ENCODE data around the gene CBFA2T3. TPM values are rescaled to one million over a fixed set of nuclear protein-coding genes. Genes with fewer than 3 reads are reported as not detected.

The CBFA2T3 gene
- total and polyA plus RNA-seq, 9 donors: 0.53 to 2.8 (median 1.2) TPM; not detected in 1

DNA sequence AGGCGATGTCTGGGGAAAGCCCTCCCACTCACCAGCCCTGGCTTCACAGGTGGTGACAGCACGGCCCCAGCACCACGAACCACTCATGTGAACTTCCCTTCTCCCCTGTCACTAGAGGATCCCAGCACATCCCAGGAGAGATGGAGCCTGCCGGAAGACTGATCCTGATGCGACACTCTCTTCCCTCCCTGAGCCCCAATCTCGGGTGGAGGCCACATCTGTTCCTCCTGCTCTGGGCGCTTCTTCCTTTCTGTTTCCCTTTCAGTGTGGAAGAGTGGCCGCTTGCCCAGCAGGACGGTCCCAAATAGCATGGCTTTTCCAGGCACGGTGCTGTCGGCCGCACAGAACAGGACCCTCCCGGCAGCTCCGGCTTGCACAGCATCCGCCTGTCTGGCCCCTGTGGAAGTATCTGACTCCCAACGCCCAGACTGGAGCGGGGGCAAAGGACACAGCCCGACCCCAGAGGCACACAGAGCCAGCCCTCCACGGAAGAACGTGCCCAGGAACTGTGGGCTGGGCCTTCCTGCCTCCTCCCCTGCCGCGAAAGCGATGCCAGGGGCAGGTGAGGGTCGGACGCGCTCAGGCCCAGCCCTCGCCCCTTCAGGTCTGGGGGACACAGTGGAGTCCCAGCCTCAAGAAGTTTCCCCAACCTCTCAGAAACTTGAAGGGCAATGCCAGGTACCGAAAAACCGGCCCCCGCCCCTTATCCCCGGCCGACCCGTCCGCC, 37.6 kb downstream of the CBFA2T3 start:
- no peak overlapping the region for H3K27ac ChIP-seq
- TF ChIP-seq EP300 (IDR thresholded peaks at IDR 0.05): no peak
- TF ChIP-seq, protein P1, sequence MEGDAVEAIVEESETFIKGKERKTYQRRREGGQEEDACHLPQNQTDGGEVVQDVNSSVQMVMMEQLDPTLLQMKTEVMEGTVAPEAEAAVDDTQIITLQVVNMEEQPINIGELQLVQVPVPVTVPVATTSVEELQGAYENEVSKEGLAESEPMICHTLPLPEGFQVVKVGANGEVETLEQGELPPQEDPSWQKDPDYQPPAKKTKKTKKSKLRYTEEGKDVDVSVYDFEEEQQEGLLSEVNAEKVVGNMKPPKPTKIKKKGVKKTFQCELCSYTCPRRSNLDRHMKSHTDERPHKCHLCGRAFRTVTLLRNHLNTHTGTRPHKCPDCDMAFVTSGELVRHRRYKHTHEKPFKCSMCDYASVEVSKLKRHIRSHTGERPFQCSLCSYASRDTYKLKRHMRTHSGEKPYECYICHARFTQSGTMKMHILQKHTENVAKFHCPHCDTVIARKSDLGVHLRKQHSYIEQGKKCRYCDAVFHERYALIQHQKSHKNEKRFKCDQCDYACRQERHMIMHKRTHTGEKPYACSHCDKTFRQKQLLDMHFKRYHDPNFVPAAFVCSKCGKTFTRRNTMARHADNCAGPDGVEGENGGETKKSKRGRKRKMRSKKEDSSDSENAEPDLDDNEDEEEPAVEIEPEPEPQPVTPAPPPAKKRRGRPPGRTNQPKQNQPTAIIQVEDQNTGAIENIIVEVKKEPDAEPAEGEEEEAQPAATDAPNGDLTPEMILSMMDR (IDR thresholded peaks at IDR 0.05): no peak
- no peak for TF ChIP-seq POLR2A (IDR thresholded peaks at IDR 0.05)
- peaks cover 5% of the 10 kb centered on the region for H3K4me1 ChIP-seq (ENCODE audit: insufficient read depth)
- 42 to 62% (median 49%) methylated on average over 34 of the region's 34 CpGs for whole genome bisulfite sequencing, 3 donors
- H3K27me3 ChIP-seq: peaks cover 10% of the 10 kb centered on the region
- no peaks in the 10 kb centered on the region for H3K9me3 ChIP-seq
- no peaks in the 10 kb centered on the region for H3K36me3 ChIP-seq
- H3K4me3 ChIP-seq: no peak overlapping the region
- intact Hi-C loops (cut with DNase I): no loop called here
- DNase-seq: no peak

DNA sequence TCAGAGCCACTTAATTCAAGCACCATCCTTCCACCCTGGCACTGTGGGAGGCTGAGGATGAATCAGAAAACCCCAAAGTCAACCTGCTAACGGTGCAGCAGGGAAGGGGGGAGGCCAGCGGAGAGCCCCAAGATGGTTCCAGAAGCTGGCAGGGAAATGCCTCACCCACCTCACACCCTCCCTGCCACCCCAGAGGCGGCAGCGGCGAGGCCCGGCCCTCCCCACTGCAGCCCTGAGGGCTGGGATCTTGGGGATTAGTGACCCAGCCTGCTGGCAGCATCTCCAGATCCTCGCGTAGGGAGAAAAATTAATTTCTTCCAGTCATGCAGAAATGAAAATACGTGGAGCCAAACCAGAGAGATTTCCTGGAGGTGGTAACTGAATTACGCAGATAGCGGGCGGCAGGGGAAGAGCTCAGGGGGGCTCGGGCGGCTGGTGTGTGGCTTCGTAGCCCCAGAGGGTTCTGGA, 38.2 kb downstream of the CBFA2T3 start:
- Histone ChIP-seq H3K9me3 (no peaks in the 10 kb centered on the region), H3K27me3 (peaks cover 10% of the 10 kb centered on the region), H3K36me3 (no peaks in the 10 kb centered on the region), H3K4me1 (ENCODE audit: insufficient read depth) (peaks cover 5% of the 10 kb centered on the region), H3K27ac (no peak overlapping the region), H3K4me3 (no peak overlapping the region)
- DNase-seq: no peak
- intact Hi-C loops (cut with DNase I): no loop called here
- TF ChIP-seq, protein P1 (IDR thresholded peaks at IDR 0.05): no peak
- no peak for TF ChIP-seq EP300 (IDR thresholded peaks at IDR 0.05)
- no peak for TF ChIP-seq POLR2A (IDR thresholded peaks at IDR 0.05)
- WGBS, 3 donors: 70 to 83% (median 70%) methylated on average over 15 of the region's 15 CpGs

DNA sequence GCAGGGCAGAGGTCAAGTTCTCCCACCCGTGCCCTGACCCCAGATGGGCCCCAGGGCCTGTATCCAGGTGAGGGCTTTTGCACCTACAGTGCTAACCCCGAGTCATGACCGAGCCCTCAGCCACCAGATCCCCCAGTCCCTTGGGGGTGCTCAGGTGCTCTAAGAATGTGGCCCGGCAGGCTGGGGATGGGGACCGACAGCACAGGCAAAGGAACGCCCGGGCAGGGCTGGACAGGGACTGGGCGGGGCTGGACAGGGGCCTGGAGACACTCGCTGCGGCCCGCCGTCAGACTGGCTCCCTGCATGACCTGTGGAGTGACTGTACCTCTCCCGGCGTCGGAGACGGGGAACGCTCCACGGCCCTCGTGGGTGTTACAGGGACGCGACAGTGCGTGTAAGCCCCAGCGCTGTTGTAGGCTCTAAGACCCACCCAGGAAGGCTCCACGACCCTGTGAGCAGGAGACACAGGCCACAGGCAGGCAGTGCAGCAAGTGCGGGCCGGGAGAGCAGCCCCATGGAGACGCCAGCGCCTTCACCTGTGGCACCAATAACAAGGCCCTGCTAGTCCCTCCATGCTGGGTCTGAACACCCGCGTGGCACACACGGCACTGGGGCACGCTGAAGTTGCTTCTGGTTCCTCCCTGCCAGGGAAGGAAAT, 38.8 kb downstream of the CBFA2T3 start:
- H3K27ac ChIP-seq: no peak overlapping the region
- no peak overlapping the region for H3K4me3 ChIP-seq
- no peak for TF ChIP-seq POLR2A (IDR thresholded peaks at IDR 0.05)
- no peak for TF ChIP-seq EP300 (IDR thresholded peaks at IDR 0.05)
- TF ChIP-seq, protein P1 (IDR thresholded peaks at IDR 0.05): no peak
- H3K9me3 ChIP-seq: no peaks in the 10 kb centered on the region
- H3K36me3 ChIP-seq: no peaks in the 10 kb centered on the region
- peaks cover 10% of the 10 kb centered on the region for H3K27me3 ChIP-seq
- 86 to 91% (median 88%) methylated on average over 30 to 32 of the region's 32 CpGs for WGBS, 3 donors
- peaks cover 5% of the 10 kb centered on the region for H3K4me1 ChIP-seq (ENCODE audit: insufficient read depth)
- DNase-seq: no peak
- intact Hi-C loops (cut with DNase I): no loop called here

GRCh38 chr16:88937206-88937621, 39.8 kb downstream of the CBFA2T3 start:
- no peak for DNase-seq
- WGBS, 3 donors: 84 to 86% (median 85%) methylated on average over 19 of the region's 19 CpGs
- H3K9me3 ChIP-seq: no peaks in the 10 kb centered on the region
- H3K4me3 ChIP-seq: no peak overlapping the region
- peaks cover 5% of the 10 kb centered on the region for H3K4me1 ChIP-seq (ENCODE audit: insufficient read depth)
- H3K36me3 ChIP-seq: no peaks in the 10 kb centered on the region
- TF ChIP-seq, protein P1 (IDR thresholded peaks at IDR 0.05): no peak
- TF ChIP-seq POLR2A (IDR thresholded peaks at IDR 0.05): no peak
- TF ChIP-seq EP300 (IDR thresholded peaks at IDR 0.05): no peak
- intact Hi-C loops (cut with DNase I): no loop called here
- H3K27me3 ChIP-seq: peaks cover 10% of the 10 kb centered on the region
- no peak overlapping the region for H3K27ac ChIP-seq
